ENCODE results near the gene TRIM62. TPM values are rescaled to one million over a fixed set of nuclear protein-coding genes. Genes with fewer than 3 reads are reported as not detected.

Gene TRIM62
- total RNA-seq, 1 donor: 8.1 TPM

DNA sequence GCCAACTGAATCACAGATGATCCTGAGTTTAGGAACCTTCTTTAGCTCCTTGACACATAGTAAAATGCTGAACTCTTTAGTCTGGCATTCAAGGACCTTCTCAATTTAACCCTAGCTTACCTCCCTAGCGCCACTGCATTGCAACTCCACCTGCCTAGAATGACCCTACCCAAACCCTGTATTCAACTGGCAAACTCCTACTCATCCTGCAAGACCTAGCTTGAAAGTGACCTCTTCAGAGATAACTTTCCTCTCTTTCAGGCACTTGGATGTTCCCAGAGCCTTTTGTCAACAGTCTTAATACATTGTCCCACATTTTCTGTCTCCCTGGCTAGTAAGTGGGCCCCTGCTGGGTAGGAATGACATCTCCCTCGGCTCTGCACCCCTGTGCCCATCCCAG lies 19.7 kb downstream of the TRIM62 start:
- DNase-seq (ENCODE audit: low read depth in 2 of 3, low spot score in 2 of 3): no peak

DNA sequence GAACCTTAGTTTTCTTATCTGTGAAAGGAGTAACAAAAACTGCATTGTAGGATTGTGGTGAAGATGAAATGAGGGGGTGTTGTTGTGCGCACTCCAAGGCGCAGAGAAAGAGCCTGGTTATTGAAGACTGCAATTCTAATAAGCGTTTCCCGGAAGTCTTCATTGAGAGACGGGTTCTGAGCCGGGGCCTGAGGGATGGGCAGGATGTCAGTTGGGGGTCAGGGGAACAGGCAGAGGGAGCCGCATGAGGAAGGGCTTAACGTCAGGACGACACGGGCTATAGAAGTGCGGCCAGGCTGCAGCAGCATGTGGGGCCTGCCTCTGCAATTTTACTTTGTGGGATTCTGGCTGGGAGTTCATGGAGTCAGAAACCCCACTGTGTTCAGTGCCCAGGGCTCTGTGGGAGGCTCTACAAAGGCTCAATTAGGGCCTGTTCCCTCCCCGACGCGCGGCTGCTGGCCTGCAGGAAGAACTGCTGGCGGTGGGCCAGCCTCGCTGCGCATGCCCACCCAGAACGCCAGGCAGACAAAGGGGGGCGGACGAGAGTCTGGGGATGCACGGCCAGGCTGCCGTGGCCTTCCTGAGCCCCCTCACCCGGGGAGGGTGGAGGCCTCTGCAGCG lies 20.7 kb downstream of the TRIM62 start:
- peak in 2 of 3 donors; percentile 58 to 64 for DNase-seq (ENCODE audit: low read depth in 2 of 3, low spot score in 2 of 3)

DNA sequence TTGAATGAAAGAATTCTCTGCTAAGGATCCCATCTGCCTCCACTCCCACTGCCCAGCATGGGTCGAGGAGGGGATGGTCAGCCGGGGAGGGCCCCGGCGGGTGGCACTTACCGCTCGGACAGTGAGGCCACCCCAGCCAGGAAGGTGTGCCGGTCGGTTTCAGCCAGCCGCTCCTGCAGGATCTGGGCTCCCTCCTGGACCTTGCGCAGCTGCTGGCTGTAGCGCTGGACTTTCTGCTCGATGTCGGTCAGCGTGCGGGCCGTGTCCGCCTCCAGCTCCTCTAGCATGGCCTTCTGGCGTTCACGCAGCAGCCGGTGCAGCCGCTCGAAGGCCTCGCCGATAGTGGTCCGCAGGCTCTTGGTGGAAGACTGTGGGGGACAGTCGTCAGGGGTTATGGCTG lies 22.3 kb downstream of the TRIM62 start:
- DNase-seq (ENCODE audit: low read depth in 2 of 3, low spot score in 2 of 3): no peak

GRCh38 chr1:33158366-33158765 lies 23.5 kb downstream of the TRIM62 start:
- DNase-seq (ENCODE audit: low read depth in 2 of 3, low spot score in 2 of 3): no peak

- DNase-seq (ENCODE audit: low read depth in 2 of 3, low spot score in 2 of 3): no peak
Measured at GRCh38 chr1:33157131-33157530, 24.7 kb downstream of the TRIM62 start.

GRCh38 chr1:33155877-33156538 lies 25.8 kb downstream of the TRIM62 start:
- no peak for DNase-seq (ENCODE audit: low read depth in 2 of 3, low spot score in 2 of 3)

DNA sequence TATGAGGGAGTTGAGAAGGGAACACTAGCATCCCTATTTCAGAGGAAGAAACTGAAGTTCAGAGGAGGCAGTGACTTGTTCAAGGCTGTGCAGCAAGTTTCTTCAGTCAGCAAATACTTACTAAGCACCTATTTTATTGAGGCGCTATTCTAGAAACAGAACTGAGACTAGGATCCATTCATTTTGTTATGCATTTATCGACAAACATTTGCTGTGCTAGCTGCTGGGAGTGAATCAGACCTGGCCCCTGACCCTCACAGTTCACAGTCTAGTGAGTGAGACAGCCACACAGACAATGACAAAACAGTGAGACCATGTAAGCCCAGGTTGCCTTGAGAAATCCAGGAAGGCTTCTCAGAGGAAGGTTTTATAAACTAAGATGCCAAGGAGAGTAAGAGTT lies 28.2 kb downstream of the TRIM62 start:
- no peak for DNase-seq (ENCODE audit: low read depth in 2 of 3, low spot score in 2 of 3)

DNA sequence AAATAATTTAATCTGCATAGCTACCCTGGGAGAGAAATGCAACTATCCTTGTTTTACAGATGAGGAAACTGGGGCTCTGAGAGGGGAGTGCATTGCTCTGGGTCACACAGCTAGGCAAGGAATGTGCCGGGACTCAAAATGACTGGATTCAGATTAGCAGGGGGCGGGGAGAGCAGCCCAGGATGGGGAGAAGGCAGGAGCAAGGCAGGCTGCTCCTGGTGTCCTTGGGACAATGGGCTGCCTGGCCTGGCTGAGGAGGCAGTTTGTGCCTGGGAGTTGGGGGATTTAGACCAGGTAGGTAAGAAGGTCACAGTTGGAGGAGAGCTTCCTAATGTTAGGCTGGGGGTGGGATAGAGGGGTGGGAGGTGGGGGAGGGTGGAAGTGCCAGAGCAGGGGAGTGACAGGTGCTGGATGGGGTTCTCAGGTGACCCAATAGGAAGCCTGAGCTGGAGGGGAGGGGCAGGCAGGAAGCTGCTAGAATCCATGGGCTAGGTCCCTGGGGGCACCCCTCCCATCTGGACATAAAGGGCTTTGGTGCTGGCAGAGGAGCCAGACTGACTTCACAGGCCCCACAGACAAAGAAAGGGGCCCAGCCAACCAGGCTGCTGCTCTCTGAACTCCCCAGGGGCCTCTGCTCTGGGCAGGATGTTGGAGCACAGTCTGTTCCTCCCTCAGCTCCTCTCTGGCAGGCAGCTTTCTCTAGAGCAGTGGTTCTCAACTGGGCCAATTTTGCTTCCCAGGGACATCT lies 29.0 kb downstream of the TRIM62 start:
- no peak for DNase-seq (ENCODE audit: low read depth in 2 of 3, low spot score in 2 of 3)

DNA sequence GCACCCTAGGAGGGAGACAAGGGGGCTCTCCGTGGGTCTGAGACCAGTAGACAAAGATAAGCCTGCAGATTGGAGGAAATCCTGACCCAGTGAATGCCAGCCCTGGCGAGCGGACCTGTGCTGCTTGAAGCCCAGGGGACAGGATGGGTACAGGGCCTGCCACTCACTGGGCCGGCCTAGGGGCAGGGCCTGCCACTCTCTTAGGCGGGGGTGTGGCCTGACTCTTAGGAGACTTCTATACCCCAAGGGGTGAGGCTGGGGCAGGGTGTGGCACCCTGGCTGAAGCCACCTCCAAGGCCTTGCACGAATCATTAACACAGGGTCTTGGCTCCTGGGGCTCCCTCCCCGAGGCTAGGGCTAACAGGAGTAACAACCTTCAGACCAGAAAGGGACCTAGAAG lies 30.7 kb downstream of the TRIM62 start:
- DNase-seq (ENCODE audit: low read depth in 2 of 3, low spot score in 2 of 3): no peak

- no peak for DNase-seq (ENCODE audit: low read depth in 2 of 3, low spot score in 2 of 3)
Measured at GRCh38 chr1:33150522-33150921, 31.3 kb downstream of the TRIM62 start.

DNA sequence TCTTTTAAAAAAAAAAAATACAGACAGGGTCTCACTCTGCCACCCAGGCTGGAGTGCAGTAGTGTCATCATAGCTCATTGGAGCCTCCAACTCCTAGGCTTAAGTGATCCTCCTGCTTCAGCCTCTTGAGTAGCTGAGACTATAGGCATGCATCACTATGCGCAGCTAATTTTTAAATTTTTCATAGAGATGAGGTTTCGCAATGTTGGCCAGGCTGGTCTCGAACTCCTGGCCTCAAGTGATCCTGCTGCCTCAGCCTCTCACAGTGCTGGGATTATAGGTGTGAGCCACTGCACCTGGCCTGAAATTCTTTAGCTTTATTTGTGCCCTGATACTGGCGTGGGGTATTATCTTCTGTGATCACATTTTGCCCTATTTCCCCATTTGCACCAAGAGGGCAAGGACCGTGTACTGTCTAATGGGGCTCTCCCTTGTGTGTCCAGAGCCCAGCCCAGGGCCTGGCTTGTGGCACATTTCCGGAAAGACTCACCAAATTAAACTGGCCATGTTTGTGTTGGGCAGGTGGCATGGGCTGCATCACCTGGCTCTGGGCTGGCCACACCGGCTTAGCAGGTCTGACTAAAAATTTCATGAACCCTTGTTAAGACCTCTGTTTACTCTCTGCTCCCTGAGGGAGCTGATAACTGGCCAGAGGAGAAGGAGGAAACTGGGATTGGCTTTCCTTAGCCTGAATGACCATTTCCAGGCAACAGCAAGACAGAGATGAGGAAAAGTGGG lies 32.2 kb downstream of the TRIM62 start:
- DNase-seq (ENCODE audit: low read depth in 2 of 3, low spot score in 2 of 3): no peak

DNA sequence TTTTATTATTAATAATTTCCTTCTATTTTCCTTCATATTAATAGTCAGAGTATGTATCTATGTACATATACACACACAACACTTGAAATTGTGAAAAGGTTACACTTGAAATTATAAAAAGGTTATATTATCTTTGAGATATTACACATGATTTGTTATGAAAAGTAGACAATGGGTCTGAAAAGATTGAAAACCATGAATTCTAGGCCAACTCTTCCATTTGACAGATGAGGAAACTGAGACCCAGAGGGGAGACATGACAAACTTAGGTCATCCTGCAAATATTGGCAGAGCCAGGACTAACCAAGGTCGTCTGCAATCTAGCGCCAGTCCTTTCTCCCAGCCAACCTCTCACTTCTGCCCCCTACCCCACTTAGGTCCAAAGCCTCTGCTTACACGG lies 33.2 kb downstream of the TRIM62 start:
- no peak for DNase-seq (ENCODE audit: low read depth in 2 of 3, low spot score in 2 of 3)

DNA sequence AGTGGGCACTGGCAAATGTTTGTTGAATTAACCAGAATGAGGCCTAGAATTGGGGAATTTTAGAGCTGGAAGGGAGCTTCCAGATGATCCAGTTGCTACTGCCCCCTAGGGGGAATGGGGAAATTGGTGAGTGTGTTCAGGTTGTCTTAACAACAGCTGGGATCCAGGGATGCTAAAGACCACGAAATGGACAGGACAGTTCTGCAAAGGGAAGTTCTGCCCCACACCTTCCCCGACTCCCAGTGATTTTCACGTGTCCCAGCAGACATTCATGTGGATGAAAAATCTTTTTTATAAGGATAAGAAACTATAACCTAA lies 33.9 kb downstream of the TRIM62 start:
- no peak for DNase-seq (ENCODE audit: low read depth in 2 of 3, low spot score in 2 of 3)

- no peak for DNase-seq (ENCODE audit: low read depth in 2 of 3, low spot score in 2 of 3)
Measured at GRCh38 chr1:33147275-33147996, 34.4 kb downstream of the TRIM62 start.

- no peak for DNase-seq (ENCODE audit: low read depth in 2 of 3, low spot score in 2 of 3)
Measured at GRCh38 chr1:33146003-33146402, 35.8 kb downstream of the TRIM62 start.

DNA sequence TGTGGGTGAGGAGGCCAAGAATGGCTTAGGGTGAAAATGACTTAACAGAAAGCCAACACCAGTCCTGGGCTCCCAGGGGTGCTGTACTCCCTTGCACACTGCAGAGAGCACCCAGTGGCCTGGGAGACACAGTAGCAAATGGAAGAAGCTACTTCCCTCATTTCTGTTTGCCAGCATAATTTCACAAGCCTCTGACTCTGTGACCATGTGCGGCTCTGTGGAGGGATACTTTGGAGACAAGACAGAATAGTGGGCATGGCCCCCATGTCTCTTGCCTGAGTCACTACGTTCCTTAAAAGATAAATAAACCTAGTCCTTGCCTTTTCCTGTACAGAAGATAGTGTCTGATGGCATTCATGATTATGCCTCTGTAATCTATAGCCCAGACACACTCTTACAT lies 38.1 kb downstream of the TRIM62 start:
- DNase-seq (ENCODE audit: low read depth in 2 of 3, low spot score in 2 of 3): no peak

DNA sequence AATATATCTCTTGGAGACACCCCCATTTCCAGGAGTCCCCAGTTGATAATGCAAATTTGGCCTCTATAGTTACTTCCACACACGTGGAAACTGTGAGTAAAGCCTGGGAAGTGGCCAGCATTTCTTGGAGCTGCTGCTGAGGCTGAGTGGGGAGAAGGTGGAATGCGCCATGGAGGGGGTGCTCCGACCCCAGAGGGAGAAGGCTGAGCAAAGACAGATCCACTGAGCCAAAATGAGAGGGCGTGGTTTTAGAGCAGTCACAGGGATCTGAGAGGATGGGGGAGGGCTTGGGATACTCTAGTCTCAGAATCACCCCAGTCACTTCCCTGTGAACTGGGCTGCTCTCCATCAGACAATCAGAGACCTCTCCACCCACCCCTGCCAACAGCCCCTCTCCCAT lies 38.7 kb downstream of the TRIM62 start:
- DNase-seq (ENCODE audit: low read depth in 2 of 3, low spot score in 2 of 3): no peak

- DNase-seq (ENCODE audit: low read depth in 2 of 3, low spot score in 2 of 3): no peak
Measured at GRCh38 chr1:33142483-33143064, 39.3 kb downstream of the TRIM62 start.

DNA sequence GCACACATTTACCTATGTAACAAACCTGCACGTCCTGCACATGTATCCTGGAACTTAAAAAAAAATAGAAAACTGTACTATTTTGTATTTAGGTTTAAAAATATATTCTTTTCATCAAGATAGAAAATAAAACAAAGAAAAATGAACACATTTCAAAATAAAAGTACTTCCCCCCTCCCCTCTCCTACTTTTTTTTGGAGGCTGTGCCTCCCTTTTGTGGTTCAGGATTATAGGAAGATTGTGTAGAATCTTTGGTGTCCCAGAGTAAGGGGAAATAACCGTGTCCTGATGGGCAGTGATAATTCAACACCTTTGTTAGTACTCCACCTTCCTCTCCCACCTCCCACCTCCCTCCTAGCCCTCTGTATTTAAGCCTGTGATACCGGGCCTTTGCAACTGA lies 40.1 kb downstream of the TRIM62 start:
- DNase-seq (ENCODE audit: low read depth in 2 of 3, low spot score in 2 of 3): no peak

DNA sequence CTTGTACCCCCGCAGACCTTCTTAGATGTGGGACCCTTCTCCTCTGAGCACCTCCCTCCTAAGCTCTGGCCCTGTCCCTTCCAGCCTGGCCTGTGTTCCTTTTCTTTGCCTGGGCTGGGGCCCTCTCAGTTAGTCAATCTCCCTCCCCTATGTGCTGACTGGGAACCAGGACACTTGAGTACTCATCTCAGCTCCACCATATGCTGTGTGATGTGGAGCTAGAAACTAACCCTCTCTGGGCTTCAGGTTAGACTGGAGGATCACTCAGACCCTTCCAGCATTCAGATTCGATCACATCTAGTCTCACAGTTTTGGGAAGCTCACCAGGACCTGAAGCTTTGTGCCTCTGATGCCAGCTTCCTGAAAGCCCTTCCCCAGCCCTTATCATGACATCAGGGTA lies 40.6 kb downstream of the TRIM62 start:
- DNase-seq (ENCODE audit: low read depth in 2 of 3, low spot score in 2 of 3): no peak

Data from hematopoietic multipotent progenitor cell (in vitro differentiated cells).